Astrocyte of the cerebellum (primary cell): ENCODE measurements around the gene ZNF830.
A peak's percentile ranks its signal among the peaks of the same experiment; 100 is the strongest.

Experiments used
- DNase-seq: peaks from one replicate; pipeline ENCODE4 v3.0.0-alpha.2; 2011; ENCODE audit warnings: low read depth
- H3K4me3 ChIP-seq: 2 replicates; pipeline ENCODE4 v1.5.1; 2011; ENCODE audit warnings: mild to moderate bottlenecking, low read depth, low read length, moderate library complexity
- in situ Hi-C: cut with HindIII; loops from 2 replicates; pipeline ENCODE4 v1.10.0; 2017; ENCODE audit warnings: low sequenced_read_pairs
- TF ChIP-seq, protein P1 (sequence below): IDR thresholded peaks from 2 replicates; pipeline ENCODE4 v1.5.1; 2012; ENCODE audit warnings: low read length, low read depth, moderate library complexity, mild to moderate bottlenecking; ENCODE audit errors: missing control alignments

Gene ZNF830

DNA sequence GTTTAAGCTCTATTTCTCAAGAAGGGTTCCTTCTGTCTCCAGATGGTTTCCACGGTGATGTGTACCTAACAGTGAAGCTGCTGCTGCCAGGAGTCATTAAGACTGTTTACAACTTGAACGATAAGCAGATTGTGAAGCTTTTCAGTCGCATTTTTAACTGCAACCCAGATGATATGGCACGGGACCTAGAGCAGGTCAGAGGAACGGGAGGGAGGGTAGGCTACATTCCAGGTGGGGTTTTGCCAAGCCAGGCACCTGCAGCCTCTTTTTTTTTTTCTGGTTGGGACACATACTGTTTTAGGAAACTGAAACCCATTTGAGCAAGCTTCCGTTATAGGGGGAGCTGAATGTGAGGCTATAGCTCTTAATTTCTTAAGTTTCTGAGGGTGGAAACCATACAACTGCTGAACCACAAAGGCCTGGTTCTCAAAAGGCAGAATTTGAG is 29.6 kb downstream of the ZNF830 start:
- H3K4me3 ChIP-seq, result no peak overlapping the region
- no peak for DNase-seq
- TF ChIP-seq, protein P1, sequence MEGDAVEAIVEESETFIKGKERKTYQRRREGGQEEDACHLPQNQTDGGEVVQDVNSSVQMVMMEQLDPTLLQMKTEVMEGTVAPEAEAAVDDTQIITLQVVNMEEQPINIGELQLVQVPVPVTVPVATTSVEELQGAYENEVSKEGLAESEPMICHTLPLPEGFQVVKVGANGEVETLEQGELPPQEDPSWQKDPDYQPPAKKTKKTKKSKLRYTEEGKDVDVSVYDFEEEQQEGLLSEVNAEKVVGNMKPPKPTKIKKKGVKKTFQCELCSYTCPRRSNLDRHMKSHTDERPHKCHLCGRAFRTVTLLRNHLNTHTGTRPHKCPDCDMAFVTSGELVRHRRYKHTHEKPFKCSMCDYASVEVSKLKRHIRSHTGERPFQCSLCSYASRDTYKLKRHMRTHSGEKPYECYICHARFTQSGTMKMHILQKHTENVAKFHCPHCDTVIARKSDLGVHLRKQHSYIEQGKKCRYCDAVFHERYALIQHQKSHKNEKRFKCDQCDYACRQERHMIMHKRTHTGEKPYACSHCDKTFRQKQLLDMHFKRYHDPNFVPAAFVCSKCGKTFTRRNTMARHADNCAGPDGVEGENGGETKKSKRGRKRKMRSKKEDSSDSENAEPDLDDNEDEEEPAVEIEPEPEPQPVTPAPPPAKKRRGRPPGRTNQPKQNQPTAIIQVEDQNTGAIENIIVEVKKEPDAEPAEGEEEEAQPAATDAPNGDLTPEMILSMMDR, result no peak
- in situ Hi-C loops, result loop anchor here (25.0 kb wide), 1 partner anchor 596 kb away; the partner anchor contains the start of genes AP2B1 and PEX12

DNA sequence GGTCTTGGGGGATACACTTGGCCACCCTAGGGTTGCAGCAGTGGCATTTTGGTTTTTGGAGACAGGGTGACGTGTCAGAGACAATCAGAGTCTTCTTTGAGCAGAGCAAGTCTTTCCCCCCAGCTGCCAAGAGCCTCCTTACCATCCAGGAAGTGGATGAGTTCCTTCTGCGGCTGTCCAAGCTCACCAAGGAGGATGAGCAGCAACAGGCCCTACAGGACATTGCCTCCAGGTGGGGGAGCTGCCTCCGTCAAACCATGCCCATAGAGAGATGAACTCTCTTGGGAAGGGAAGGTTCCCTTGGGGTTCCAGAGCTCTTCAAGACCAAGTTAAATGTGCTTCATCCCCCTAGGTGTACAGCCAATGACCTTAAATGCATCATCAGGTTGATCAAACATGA is 30.3 kb downstream of the ZNF830 start:
- in situ Hi-C loops, result loop anchor here (25.0 kb wide), 1 partner anchor 596 kb away; the partner anchor contains the start of genes AP2B1 and PEX12
- no peak for DNase-seq
- no peak overlapping the region for H3K4me3 ChIP-seq
- TF ChIP-seq, protein P1, result no peak

- DNase-seq, result no peak
- in situ Hi-C loops, result loop anchor here (25.0 kb wide), 1 partner anchor 594 kb away; the partner anchor contains the start of genes AP2B1 and PEX12
- H3K4me3 ChIP-seq, result no peak overlapping the region
- TF ChIP-seq, protein P1, result no peak
Measured at GRCh38 chr17:34993031-34993430, 31.7 kb downstream of the ZNF830 start.

- in situ Hi-C loops, result loop anchor here (25.0 kb wide), 1 partner anchor 591 kb away; the partner anchor contains the start of genes AP2B1 and PEX12
- TF ChIP-seq, protein P1, result no peak
- DNase-seq, result no peak
- no peak overlapping the region for H3K4me3 ChIP-seq
Measured at GRCh38 chr17:34996422-34997285, 35.3 kb downstream of the ZNF830 start.

DNA sequence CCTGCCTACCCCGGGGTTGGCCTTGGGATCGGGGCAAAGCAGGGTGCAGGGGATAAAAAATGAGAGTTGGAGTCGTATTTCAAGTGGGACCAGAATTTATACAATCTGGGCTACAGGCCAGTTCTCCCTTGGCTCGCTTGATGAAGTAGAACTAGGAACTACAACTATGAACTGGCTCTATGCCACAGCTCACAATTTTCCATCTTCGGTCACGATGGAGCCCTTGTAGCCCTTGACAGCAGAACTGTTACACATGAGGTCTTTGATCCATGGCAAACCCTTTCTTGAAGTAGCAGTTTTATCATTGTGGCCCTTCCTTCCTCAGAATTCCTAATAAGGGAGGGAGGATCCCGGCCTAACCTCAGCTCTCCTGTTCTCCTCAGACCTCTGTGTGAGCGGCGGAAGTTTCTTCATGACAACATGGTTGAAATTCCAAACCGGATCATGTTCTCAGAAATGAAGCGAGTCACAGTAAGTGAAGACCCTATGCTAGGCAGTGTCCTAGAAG is 36.1 kb downstream of the ZNF830 start:
- in situ Hi-C loops, result loop anchor here (25.0 kb wide), 1 partner anchor 590 kb away; the partner anchor contains the start of genes AP2B1 and PEX12
- H3K4me3 ChIP-seq, result no peak overlapping the region
- TF ChIP-seq, protein P1, result no peak
- DNase-seq, result peak; percentile 85

GRCh38 chr17:34998205-34998604 is 36.9 kb downstream of the ZNF830 start:
- H3K4me3 ChIP-seq, result no peak overlapping the region
- in situ Hi-C loops, result loop anchor here (25.0 kb wide), 1 partner anchor 589 kb away; the partner anchor contains the start of genes AP2B1 and PEX12
- TF ChIP-seq, protein P1, result peak; percentile 94
- DNase-seq, result no peak
